Panc1 (cell line): Measurements from ENCODE around the gene TSHZ2. TPM values are rescaled to one million over a fixed set of nuclear protein-coding genes. Genes with fewer than 3 reads are reported as not detected.

ENCODE experiments used
- ATAC-seq: fragments of 200-7000 bp; cut with Tn5 transposase; 2 replicates; pipeline ENCODE4 v1.9.1; 2020; ENCODE audit warnings: mild to moderate bottlenecking, moderate library complexity
- BruUV-seq: library from RNA; stranded (reverse); fragments of 400-500 nt; replicated peaks from 2 replicates; lab custom pipeline; 2021; lab: Mats Ljungman, UMichigan
- CTCF ChIA-PET: fragments of 300-600 bp; sonication (Branson Sonifier 250); formaldehyde crosslinking; loops from one replicate; lab custom pipeline; 2022; ENCODE audit warnings: antibody characterized with exemption; lab: Charles Lee
- POLR2A ChIA-PET: fragments of 300-600 bp; sonication (Branson Sonifier 250); formaldehyde crosslinking; loops from one replicate; lab custom pipeline; 2022; ENCODE audit warnings: antibody characterized with exemption; lab: Charles Lee
- DNase-seq: peaks from one replicate; pipeline ENCODE4 v3.0.0-alpha.2; 2010; ENCODE audit warnings: low read depth, low spot score
- H3K27ac ChIP-seq: 2 replicates; pipeline ENCODE4 v1.5.1; 2011; ENCODE audit warnings: mild to moderate bottlenecking, low read length, inconsistent platforms
- H3K27me3 ChIP-seq: fragments of 200-500 bp; sonication (Bioruptor generic); 2 replicates; pipeline ENCODE4 v1.6.0; 2014; ENCODE audit warnings: low read length, inconsistent platforms; ENCODE audit not compliant: control insufficient read depth, insufficient read depth
- H3K36me3 ChIP-seq: fragments of 200-500 bp; sonication (Bioruptor generic); 2 replicates; pipeline ENCODE4 v1.5.1; 2014; ENCODE audit warnings: inconsistent platforms, mild to moderate bottlenecking, low read length, moderate library complexity; ENCODE audit not compliant: control insufficient read depth, insufficient read depth
- H3K4me1 ChIP-seq: 2 replicates; pipeline ENCODE4 v1.5.1; 2011; ENCODE audit warnings: inconsistent platforms, mild to moderate bottlenecking, low read length, moderate library complexity; ENCODE audit not compliant: control insufficient read depth, insufficient read depth
- H3K4me3 ChIP-seq, 2 experiments: 2 replicates each; pipeline ENCODE4 v1.5.1; 2011 to 2012; ENCODE audit warnings: low read depth in 2 of 2, low read length in 2 of 2, mild to moderate bottlenecking in 2 of 2, inconsistent platforms in 1 of 2, moderate library complexity in 1 of 2
- H3K9me3 ChIP-seq: fragments of 200-500 bp; sonication (Bioruptor generic); 2 replicates; pipeline ENCODE4 v1.5.1; 2014; ENCODE audit warnings: low read depth, mild to moderate bottlenecking, inconsistent platforms, low read length, moderate library complexity; ENCODE audit not compliant: control insufficient read depth, insufficient read depth
- CTCF ChIP-seq: fragments of 450-650 bp; IDR thresholded peaks from 2 replicates; pipeline ENCODE4 v1.5.1; 2017; ENCODE audit warnings: mild to moderate bottlenecking
- REST ChIP-seq, 2 experiments: IDR thresholded peaks; 2 replicates each; pipeline ENCODE4 v1.6.1; 2011 to 2012; ENCODE audit warnings: low read depth in 2 of 2, control low read depth in 1 of 2, low read length in 1 of 2, mild to moderate bottlenecking in 1 of 2, moderate library complexity in 1 of 2; ENCODE audit not compliant: insufficient read depth in 1 of 2
- SIN3A ChIP-seq: IDR thresholded peaks from 2 replicates; pipeline ENCODE4 v1.6.1; 2012; ENCODE audit warnings: low read depth, mild to moderate bottlenecking, low read length, moderate library complexity, borderline replicate concordance; ENCODE audit not compliant: insufficient read depth
- in situ Hi-C: cut with HindIII; loops from 2 replicates; pipeline ENCODE4 v1.10.0; 2016; ENCODE audit warnings: low sequenced_read_pairs, low pct_unique_long_range_greater_than_20kb
- intact Hi-C: fragments of 100-400 bp; cut with micrococcal nuclease; formaldehyde crosslinking; loops from one replicate; pipeline ENCODE4 v1.10.0; 2022; ENCODE audit not compliant: unreplicated experiment
- total RNA-seq: library from RNA; stranded (reverse); gene quantifications from one replicate; pipeline ENCODE4 v1.2.1, GENCODE V29; 2021; ENCODE audit not compliant: unreplicated experiment

TSHZ2 gene
- total RNA-seq, 1 experiment from 2014 or later, result 0.36 TPM

GRCh38 chr20:53480913-53481312 lies 508.8 kb downstream of the TSHZ2 start:
- ChIA-PET POLR2A (no interaction called here), CTCF (no interaction called here)
- DNase-seq, result no peak
- no peaks in the 10 kb centered on the region for H3K4me1 ChIP-seq
- TF ChIP-seq CTCF, result no peak
- H3K36me3 ChIP-seq, result no peaks in the 10 kb centered on the region
- no peaks in the 10 kb centered on the region for H3K27me3 ChIP-seq
- no peak overlapping the region for H3K27ac ChIP-seq
- ATAC-seq, result no peak
- no peaks in the 10 kb centered on the region for H3K9me3 ChIP-seq
- intact Hi-C loops (no loop called here), in situ Hi-C loops (no loop called here)
- no TSS peak for BruUV-seq
- H3K4me3 ChIP-seq, result no peak overlapping the region

- TF ChIP-seq REST (IDR thresholded peaks at IDR 0.05; ENCODE audit: insufficient read depth in 1 of 2, low read depth in 2 of 2, low read length in 1 of 2), result no peak
- TF ChIP-seq SIN3A, result no peak
- TF ChIP-seq CTCF, result no peak
- no peak for ATAC-seq
- no peak for DNase-seq
- Histone ChIP-seq H3K4me1 (no peaks in the 10 kb centered on the region), H3K9me3 (no peaks in the 10 kb centered on the region), H3K27me3 (no peaks in the 10 kb centered on the region; the same call in 1 of the 2 replicates), H3K36me3 (no peaks in the 10 kb centered on the region), H3K27ac (no peak overlapping the region), H3K4me3 (no peak overlapping the region)
- intact Hi-C loops, result no loop called here
- no TSS peak for BruUV-seq
- ChIA-PET CTCF (no interaction called here), POLR2A (no interaction called here)
- in situ Hi-C loops, result no loop called here
Observed at GRCh38 chr20:53487461-53488200, 515.5 kb downstream of the TSHZ2 start.
